HG02759 (cell line): ENCODE results near the gene PYURF.

Source experiments
- ATAC-seq: cut with Tn5 transposase; IDR thresholded peaks from one replicate; pipeline ENCODE4 v1.9.1; 2021; ENCODE audit warnings: mild to moderate bottlenecking, moderate library complexity; ENCODE audit not compliant: unreplicated experiment

PYURF gene

DNA sequence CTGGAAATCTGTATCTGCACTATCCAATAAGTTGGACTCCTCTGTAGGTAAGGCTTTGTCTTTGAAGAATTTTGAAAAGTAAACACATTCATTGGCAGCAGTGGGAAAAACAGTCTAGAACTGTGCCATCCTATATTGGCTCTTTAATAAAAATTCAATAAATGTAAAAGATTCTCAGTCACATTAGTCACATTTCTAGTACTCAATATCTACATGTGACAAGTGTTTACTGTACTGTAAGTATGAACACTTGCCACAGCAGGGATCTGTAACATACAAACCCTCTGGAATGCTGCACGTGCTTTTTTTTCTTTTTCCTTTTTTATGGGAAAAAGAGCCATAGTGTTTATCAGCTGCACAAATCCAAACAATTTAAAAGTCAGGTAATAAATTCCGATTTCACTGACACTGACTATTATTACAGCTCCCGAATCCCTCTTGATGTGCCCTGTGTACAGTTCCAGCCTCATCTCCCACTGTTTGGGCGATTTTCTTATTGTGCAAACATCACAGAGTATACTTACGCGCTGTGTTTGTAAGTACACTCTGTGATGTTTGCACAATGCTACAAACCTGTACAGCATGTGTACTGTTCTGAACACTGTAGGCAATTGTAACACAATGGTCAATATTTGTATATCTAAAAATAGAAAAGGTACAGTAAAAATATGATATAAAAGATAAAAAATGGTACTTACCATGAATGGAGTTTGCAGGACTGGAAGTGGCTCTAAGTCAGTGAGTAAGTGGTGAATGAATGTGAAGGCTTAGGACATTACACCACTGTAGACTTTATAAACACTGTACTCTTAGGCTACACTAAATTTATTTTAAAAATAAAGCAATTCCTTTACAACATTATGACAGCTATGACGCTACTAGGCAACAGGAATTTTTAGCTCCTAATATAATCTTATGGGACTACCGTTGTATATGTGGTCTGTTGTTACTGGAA, 8.7 kb downstream of the PYURF start:
- no peak for ATAC-seq

DNA sequence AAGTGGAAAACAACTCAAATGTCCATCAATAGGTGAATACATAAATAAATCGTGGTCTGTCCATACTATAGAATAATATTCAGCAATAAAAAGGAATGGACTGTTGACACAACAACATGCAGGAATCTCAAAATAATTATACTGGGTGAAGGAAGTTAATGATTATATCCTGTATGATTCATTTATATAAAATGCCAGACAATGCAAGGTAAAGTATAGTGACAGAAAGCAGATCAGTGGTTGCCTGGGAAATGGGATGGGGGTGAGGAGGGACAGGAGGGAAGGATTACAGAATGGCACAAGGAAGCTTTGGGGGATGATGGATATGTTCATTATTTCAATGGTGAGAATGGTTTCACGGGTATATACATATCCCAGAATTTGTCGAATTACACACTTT, 12.3 kb downstream of the PYURF start:
- no peak for ATAC-seq

DNA sequence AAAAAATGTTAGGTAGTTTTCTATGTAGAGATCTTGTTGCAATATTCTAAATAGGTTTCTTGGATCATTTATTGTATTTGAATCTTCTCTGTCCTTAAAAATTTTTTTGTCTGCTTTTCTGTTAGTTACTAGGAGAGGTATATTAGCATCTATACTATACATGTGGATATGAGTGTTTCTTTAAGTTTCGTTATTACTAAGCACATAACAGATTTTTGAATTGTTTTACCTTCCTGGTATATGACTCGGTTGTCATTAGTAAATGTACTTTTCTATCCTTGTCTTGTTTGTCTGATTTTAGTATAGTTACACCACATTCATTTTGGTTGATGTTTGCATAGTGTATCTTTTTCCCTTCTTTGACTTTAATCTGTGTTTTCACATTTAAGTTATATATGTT, 20.2 kb downstream of the PYURF start:
- ATAC-seq: no peak

DNA sequence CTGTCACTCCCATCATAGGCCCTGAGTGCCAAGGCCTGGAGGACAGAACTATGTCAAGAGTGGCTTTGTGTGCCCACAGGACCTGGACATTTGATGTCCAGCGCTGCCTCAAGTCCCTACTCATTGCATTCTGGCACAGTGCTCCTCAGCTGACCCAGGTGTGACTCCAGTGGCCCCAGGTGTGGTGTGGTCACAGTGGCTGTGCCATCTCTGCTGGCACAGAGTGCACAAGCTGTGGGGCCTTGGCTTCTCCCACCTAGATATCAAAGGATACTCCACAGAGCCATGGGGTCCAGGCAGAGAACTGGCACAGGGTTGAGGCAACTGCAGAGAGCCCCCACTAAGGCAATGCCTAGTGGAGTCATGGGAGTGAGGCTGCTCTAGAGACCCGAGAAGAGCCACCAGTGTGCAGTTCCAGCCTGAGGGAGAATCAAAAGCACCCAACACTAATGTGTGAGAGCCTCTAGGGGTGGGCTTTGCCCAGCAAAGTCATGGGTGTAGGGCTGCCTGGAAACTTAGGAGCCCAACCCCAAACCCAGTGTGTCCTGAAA, 25.6 kb downstream of the PYURF start:
- no peak for ATAC-seq

DNA sequence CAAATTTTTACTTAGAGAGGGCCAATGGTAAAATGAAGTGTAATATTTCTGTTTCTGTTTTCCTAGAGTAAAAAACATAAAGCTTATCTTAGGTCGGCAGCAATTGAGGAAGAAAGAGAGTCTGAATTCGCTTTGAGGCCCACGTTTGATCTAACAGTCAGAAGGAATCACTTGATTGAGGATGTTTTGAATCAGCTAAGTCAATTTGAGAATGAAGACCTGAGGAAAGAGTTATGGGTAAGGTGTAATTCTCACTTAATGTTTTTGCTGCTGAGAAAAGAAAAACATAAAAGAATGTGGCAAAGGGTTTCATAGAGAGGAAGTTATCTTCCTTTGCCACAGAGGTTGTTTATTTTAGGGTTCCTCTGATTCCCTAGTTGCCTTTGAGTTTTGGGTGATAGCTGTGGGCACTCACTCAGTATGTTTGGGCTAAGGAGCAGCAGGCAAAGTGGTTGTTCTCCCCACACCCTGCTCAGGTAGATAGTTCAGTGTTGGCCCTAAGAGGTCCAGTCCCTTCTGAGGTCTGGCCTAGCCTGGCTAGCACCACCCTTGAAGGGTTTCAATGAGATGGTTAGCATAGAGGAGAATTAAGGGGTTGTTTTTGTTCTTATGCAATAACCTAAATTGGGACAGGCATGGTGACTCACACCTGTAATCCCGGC, 34.3 kb downstream of the PYURF start:
- no peak for ATAC-seq

DNA sequence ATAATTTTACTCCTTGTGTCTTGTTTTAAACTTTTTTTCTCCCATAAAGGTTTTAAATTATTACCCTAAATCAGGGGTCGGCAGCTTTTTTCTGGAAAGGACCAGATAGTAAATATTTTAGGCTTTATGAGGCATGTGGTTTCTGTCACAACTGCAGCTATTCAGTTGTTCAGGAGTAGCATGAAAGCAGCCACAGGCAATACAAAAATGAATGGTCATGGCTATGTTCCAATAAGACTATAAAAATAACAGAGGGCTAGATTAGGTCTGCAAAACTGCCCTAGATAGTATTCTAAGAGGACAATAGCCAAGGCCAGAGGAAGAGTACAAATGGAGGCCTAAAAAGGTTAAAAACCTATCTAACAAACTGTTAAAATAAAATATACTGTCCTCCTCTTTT, 42.0 kb downstream of the PYURF start:
- ATAC-seq: no peak

DNA sequence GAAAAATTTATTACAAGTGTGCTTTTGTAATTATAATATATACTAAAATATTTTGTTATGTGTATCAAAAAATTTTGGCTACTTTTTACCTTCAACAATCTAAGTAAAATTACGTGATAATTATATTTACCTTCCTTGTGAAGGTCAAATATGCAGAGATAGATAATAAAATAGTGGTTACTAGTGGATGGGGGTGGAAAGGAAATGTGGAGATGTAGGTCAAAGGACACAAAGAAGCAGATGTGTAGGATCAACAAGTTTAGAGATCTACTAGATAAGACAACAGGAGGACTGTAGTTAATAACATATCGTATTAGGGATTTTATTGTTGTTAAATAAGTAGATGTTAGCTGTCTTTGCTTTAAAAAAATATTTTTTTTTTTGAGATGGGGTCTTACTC, 45.3 kb downstream of the PYURF start:
- no peak for ATAC-seq

DNA sequence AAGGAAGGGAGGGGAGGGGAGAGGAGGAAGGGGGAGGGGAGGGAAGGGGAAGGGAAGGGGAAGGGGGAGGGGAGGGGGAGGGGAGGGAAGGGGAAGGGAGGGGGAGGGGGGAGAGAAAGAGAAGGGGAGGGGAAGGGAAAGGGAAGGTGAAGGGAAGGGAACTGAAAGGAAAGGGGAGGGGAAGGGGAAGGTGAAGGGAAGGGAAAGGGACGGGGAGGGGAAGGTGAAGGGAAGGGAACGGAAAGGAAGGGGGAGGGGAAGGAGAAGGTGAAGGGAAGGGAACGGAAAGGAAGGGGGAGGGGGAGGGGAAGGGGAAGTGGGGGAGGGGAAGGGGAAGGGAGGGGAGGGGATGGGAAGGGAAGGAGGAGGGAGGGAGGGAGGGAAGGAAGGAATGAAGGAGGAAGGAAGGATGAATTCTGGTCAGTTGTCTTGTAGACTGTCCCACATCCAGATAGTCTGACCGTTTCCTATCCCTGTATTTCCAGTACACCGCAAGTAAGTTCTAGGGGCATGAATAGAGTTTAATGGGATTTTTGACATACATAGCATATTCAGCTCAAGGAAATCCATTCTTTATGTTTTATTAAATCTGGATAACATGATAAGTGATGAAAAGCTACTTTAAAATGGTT, 46.2 kb downstream of the PYURF start:
- ATAC-seq: no peak
